Progenitor cell of endocrine pancreas (in vitro differentiated cells): ENCODE measurements around the gene AGMO. TPM values are rescaled to one million over a fixed set of nuclear protein-coding genes. Genes with fewer than 3 reads are reported as not detected.

Experiments
- DNase-seq: peaks from one replicate; pipeline ENCODE4 v3.0.0; 2021; ENCODE audit warnings: low spot score; ENCODE audit not compliant: unreplicated experiment
- H3K27ac Mint-ChIP-seq: 2 replicates; pipeline ENCODE4 v1.8.0; 2021; ENCODE audit warnings: mild to moderate bottlenecking, moderate library complexity, mixed read lengths
- H3K27me3 Mint-ChIP-seq: 2 replicates; pipeline ENCODE4 v1.8.0; 2021; ENCODE audit warnings: mixed read lengths
- H3K36me3 Mint-ChIP-seq: 2 replicates; pipeline ENCODE4 v1.8.0; 2022; ENCODE audit warnings: mixed read lengths; ENCODE audit not compliant: insufficient read depth
- H3K4me1 Mint-ChIP-seq: 2 replicates; pipeline ENCODE4 v1.8.0; 2021; ENCODE audit warnings: low read depth, mixed read lengths
- H3K4me3 Mint-ChIP-seq: 2 replicates; pipeline ENCODE4 v1.8.0; 2021; ENCODE audit warnings: low read depth, mild to moderate bottlenecking, moderate library complexity, mixed read lengths
- H3K9me3 Mint-ChIP-seq: 2 replicates; pipeline ENCODE4 v1.8.0; 2021; ENCODE audit warnings: low read depth, mixed read lengths
- total RNA-seq: library from RNA; stranded (reverse); gene quantifications from 2 replicates; pipeline ENCODE4 v1.2.1, GENCODE V29; 2021
- TF ChIP-seq, protein P1 (sequence below): fragments of 200-600 bp; sonication (generic); IDR thresholded peaks from one replicate; pipeline ENCODE4 v1.5.0; 2021; ENCODE audit warnings: antibody characterized with exemption, mild to moderate bottlenecking; ENCODE audit not compliant: unreplicated experiment

Gene AGMO
- total RNA-seq, 1 donor from 2014 or later, result 0.19 TPM

DNA sequence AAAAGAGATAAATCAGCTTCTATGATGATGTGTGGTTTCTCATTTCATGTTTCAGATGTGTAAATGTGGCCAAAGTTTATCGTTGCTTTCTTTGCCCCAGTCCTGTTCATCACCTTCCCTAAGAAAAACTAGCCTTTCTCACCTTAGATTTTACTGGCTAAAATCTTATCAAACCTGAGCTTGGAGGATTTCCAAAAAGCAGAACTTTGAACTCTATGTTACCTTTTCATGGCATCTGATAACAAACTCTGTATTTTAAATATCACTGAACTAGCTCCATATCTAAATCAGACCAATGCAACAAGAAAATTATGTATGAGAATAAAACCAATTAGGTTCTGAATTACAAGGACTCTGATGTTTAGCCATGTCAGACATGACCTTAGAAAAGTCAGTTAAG is 335.8 kb downstream of the AGMO start:
- no peak for DNase-seq
- no peaks in the 10 kb centered on the region for H3K27me3 Mint-ChIP-seq
- no peak overlapping the region for H3K27ac Mint-ChIP-seq
- TF ChIP-seq, protein P1, sequence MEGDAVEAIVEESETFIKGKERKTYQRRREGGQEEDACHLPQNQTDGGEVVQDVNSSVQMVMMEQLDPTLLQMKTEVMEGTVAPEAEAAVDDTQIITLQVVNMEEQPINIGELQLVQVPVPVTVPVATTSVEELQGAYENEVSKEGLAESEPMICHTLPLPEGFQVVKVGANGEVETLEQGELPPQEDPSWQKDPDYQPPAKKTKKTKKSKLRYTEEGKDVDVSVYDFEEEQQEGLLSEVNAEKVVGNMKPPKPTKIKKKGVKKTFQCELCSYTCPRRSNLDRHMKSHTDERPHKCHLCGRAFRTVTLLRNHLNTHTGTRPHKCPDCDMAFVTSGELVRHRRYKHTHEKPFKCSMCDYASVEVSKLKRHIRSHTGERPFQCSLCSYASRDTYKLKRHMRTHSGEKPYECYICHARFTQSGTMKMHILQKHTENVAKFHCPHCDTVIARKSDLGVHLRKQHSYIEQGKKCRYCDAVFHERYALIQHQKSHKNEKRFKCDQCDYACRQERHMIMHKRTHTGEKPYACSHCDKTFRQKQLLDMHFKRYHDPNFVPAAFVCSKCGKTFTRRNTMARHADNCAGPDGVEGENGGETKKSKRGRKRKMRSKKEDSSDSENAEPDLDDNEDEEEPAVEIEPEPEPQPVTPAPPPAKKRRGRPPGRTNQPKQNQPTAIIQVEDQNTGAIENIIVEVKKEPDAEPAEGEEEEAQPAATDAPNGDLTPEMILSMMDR, result no peak
- H3K36me3 Mint-ChIP-seq, result no peaks in the 10 kb centered on the region
- H3K4me1 Mint-ChIP-seq, result no peaks in the 10 kb centered on the region
- H3K4me3 Mint-ChIP-seq, result no peak overlapping the region
- peaks cover 10% of the 10 kb centered on the region for H3K9me3 Mint-ChIP-seq

- Mint-ChIP-seq H3K27me3 (no peaks in the 10 kb centered on the region), H3K9me3 (peaks cover 3% of the 10 kb centered on the region), H3K27ac (no peak overlapping the region), H3K36me3 (no peaks in the 10 kb centered on the region), H3K4me3 (no peak overlapping the region), H3K4me1 (no peaks in the 10 kb centered on the region)
- TF ChIP-seq, protein P1, result no peak
- DNase-seq, result no peak
Observed at GRCh38 chr7:15219758-15220157, 342.1 kb downstream of the AGMO start.

DNA sequence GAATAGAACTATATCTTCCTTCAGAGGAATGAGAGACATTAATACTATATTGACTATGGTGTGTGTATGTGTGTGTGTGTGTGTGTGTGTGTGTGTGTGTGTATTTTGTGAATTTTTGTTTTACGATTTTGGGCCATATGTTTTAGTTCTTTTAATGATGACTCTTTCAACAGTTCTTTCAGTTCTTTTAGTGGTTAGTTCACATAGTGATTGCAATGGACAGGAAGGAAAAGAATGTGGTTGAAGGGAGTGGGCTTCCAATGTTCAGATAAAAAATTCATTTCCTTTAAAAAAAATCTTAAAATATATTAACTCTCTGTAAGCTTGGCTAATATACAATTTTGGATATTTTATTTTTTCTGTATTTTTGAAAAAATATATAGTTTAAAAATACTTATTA is 343.6 kb downstream of the AGMO start:
- H3K27me3 Mint-ChIP-seq, result no peaks in the 10 kb centered on the region
- no peaks in the 10 kb centered on the region for H3K4me1 Mint-ChIP-seq
- TF ChIP-seq, protein P1, result no peak

GRCh38 chr7:15215616-15216015 is 346.2 kb downstream of the AGMO start:
- TF ChIP-seq, protein P1, result no peak
- Mint-ChIP-seq H3K4me1 (no peaks in the 10 kb centered on the region), H3K9me3 (no peaks in the 10 kb centered on the region), H3K4me3 (no peak overlapping the region), H3K27ac (no peak overlapping the region), H3K27me3 (no peaks in the 10 kb centered on the region), H3K36me3 (no peaks in the 10 kb centered on the region)
- no peak for DNase-seq

More for the DNA sequence above, 343.6 kb downstream of the AGMO start:
- no peak for DNase-seq
- Mint-ChIP-seq H3K27ac (no peak overlapping the region), H3K36me3 (no peaks in the 10 kb centered on the region), H3K9me3 (no peaks in the 10 kb centered on the region), H3K4me3 (no peak overlapping the region)

DNA sequence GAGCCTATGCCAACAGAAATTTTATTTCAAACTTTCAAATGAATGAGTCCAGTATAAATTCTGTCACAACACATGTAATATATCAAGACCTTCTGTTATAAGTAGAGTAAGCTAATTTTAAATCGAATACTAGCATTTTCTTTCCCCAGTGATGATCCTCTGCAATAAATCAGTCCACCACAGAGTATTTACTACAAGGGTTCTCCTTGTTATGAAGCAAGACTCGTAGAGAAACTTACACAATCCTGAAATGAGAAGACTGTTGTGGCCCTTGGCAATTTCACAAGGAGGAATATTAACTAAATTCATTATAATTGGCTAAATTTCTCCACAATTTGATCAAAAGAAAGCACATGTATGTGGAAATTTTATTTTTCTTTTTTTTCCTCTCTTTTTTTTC is 346.8 kb downstream of the AGMO start:
- TF ChIP-seq, protein P1, result no peak
- no peak for DNase-seq
- no peak overlapping the region for H3K27ac Mint-ChIP-seq
- H3K36me3 Mint-ChIP-seq, result no peaks in the 10 kb centered on the region
- H3K4me3 Mint-ChIP-seq, result no peak overlapping the region
- H3K9me3 Mint-ChIP-seq, result no peaks in the 10 kb centered on the region
- no peaks in the 10 kb centered on the region for H3K4me1 Mint-ChIP-seq
- no peaks in the 10 kb centered on the region for H3K27me3 Mint-ChIP-seq
